DOHH2 (cell line): ENCODE measurements around the gene TRIL.

Experiments used
- CTCF ChIP-seq: fragments of 200-600 bp; sonication (generic); IDR thresholded peaks from one replicate; pipeline ENCODE4 v1.5.1; 2014; ENCODE audit warnings: antibody characterized with exemption, mild to moderate bottlenecking, low read depth, low read length; ENCODE audit not compliant: poor library complexity, severe bottlenecking
- EZH2phosphoT487 ChIP-seq: fragments of 200-600 bp; sonication (generic); IDR thresholded peaks from 2 replicates; pipeline ENCODE4 v1.6.1; 2017; ENCODE audit warnings: borderline replicate concordance, mild to moderate bottlenecking, antibody characterized with exemption, low read length, moderate library complexity, mixed read lengths

DNA sequence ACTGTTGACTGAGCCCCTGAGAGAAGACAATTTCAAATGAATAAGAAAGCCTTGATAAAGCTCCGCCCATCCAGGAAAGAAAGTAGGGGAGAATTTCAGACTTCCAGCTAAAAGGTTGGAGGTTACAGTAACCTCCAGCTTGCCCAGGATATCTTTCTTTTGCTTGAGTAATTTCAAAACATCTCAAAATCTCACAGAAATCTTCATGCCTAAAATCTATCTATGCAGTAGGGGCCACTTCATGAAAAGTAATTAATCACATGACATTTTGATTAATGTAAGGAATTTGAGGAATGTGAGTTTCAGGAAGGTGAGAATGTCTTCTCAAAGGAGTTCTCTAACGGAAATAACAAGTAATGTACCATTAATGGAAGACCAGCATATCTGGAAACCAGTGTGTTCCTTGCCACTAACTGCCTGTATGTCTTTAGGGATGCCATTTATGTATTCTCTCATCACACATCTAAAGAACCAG, 24.2 kb downstream of the TRIL start:
- TF ChIP-seq CTCF, result no peak
- no peak for TF ChIP-seq EZH2phosphoT487
